HFFc6 (cell line): ENCODE results near the gene IL6R. TPM values are rescaled to one million over a fixed set of nuclear protein-coding genes. Genes with fewer than 3 reads are reported as not detected.

Source experiments
- DNase-seq: peaks from one replicate; pipeline ENCODE4 v3.0.0-alpha.2; 2018
- H3K27ac Mint-ChIP-seq: 2 replicates; pipeline ENCODE4 v1.8.0; 2020; ENCODE audit warnings: mild to moderate bottlenecking, mixed read lengths
- H3K27me3 Mint-ChIP-seq: 2 replicates; pipeline ENCODE4 v1.8.0; 2021; ENCODE audit warnings: mild to moderate bottlenecking, moderate library complexity, mixed read lengths; ENCODE audit not compliant: insufficient read depth
- H3K36me3 Mint-ChIP-seq: 2 replicates; pipeline ENCODE4 v1.8.0; 2021; ENCODE audit warnings: low read depth, mixed read lengths
- H3K4me1 Mint-ChIP-seq: 2 replicates; pipeline ENCODE4 v1.8.0; 2020; ENCODE audit warnings: low read depth, mixed read lengths
- H3K4me3 Mint-ChIP-seq: 2 replicates; pipeline ENCODE4 v1.8.0; 2020; ENCODE audit warnings: mild to moderate bottlenecking, moderate library complexity, mixed read lengths
- H3K9me3 Mint-ChIP-seq: 2 replicates; pipeline ENCODE4 v1.8.0; 2020; ENCODE audit warnings: mild to moderate bottlenecking, mixed read lengths
- CTCF ChIP-seq: fragments of 200-600 bp; sonication (generic); IDR thresholded peaks from 2 replicates; pipeline ENCODE4 v1.5.0; 2021; ENCODE audit warnings: antibody characterized with exemption, mild to moderate bottlenecking
- total RNA-seq, 6 experiments: library from RNA; stranded (reverse); fragmentation: NEBNext Ultra II Directional; extraction: Animal tissue kit (Norgen Biotek cat#: 25700); gene quantifications; 2 replicates in 1 of 6; 3 replicates in 5 of 6; pipeline ENCODE4 v1.2.3, GENCODE V29; 2021

The IL6R gene
- total RNA-seq, 6 experiments from 2014 or later = 2.0 to 3.9 (median 2.3) TPM

GRCh38 chr1:154416471-154417337 is 11.6 kb downstream of the IL6R start:
- no peaks in the 10 kb centered on the region for H3K36me3 Mint-ChIP-seq
- peaks cover 37% of the 10 kb centered on the region for H3K4me1 Mint-ChIP-seq
- H3K9me3 Mint-ChIP-seq = no peaks in the 10 kb centered on the region
- H3K27ac Mint-ChIP-seq = no peak overlapping the region
- TF ChIP-seq CTCF = no peak
- H3K4me3 Mint-ChIP-seq = no peak overlapping the region
- no peak for DNase-seq
- peaks cover 2% of the 10 kb centered on the region; the same call in 1 of the 2 replicates for H3K27me3 Mint-ChIP-seq

- peaks cover 42% of the 10 kb centered on the region for H3K4me1 Mint-ChIP-seq
- no peaks in the 10 kb centered on the region for H3K9me3 Mint-ChIP-seq
- DNase-seq = no peak
- H3K27me3 Mint-ChIP-seq = peaks cover 2% of the 10 kb centered on the region; the same call in 1 of the 2 replicates
- no peak for TF ChIP-seq CTCF
- no peak overlapping the region for H3K27ac Mint-ChIP-seq
- no peak overlapping the region for H3K4me3 Mint-ChIP-seq
- no peaks in the 10 kb centered on the region for H3K36me3 Mint-ChIP-seq
Observed at GRCh38 chr1:154417338-154417608, 12.1 kb downstream of the IL6R start.

DNA sequence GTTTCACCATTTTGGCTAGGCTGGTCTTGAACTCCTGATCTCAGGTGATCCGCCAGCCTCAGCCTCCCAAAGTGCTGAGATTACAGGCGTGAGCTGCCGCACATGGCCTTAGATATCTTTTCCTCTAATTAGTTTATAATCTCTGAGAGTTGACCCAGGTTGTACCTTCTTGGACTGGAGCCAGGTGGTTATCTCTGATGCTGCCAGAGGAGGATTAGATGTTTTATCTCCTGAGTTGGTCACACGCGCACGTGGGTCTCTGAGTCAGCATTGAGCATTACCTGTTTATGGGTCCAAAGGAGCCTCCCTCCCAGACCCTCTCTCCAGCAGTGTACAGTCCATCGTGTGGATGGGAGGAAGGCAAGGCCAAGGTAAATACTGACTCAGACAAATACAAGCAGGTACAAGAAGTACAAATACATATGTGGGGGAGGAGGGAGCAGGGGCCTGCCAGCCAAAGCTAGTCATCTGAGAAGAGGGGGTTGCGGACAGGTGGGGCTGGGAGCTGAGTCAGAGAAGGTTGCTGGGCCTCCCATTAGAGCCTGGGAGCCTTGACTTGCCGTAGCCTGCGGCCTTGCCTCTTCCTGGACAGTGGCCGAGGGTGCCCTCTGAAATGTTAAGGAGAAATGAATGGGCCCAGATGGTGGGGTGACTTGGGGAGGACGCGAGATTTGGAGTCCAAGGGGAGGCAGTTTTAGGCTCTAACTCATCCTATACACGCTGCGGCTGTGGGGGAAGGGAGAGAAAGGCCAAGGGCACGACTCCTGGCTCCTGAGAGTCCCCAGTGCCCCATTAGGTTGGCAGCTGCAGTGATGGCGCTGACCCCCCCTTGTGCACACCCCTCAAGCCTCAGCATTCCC is 13.1 kb downstream of the IL6R start:
- Mint-ChIP-seq H3K27ac (no peak overlapping the region), H3K36me3 (no peaks in the 10 kb centered on the region), H3K9me3 (no peaks in the 10 kb centered on the region), H3K4me1 (peaks cover 52% of the 10 kb centered on the region), H3K27me3 (peaks cover 2% of the 10 kb centered on the region; the same call in 1 of the 2 replicates), H3K4me3 (no peak overlapping the region)
- no peak for DNase-seq
- no peak for TF ChIP-seq CTCF

- H3K27ac Mint-ChIP-seq = peak overlapping the region; percentile 82
- DNase-seq = no peak
- peak overlapping the region; percentile 69 for H3K4me3 Mint-ChIP-seq
- no peak for TF ChIP-seq CTCF
- H3K36me3 Mint-ChIP-seq = no peaks in the 10 kb centered on the region
- H3K27me3 Mint-ChIP-seq = peaks cover 2% of the 10 kb centered on the region; the same call in 1 of the 2 replicates
- H3K4me1 Mint-ChIP-seq = peaks cover 60% of the 10 kb centered on the region
- H3K9me3 Mint-ChIP-seq = no peaks in the 10 kb centered on the region
Observed at GRCh38 chr1:154418923-154419619, 13.9 kb downstream of the IL6R start.
